GM21390 (cell line): ENCODE results near the gene KPTN.

Source experiments
- ATAC-seq: cut with Tn5 transposase; IDR thresholded peaks from one replicate; pipeline ENCODE4 v1.9.1; 2021; ENCODE audit not compliant: unreplicated experiment

The KPTN gene

GRCh38 chr19:47436712-47437401 is 47.2 kb downstream of the KPTN start:
- ATAC-seq = no peak

GRCh38 chr19:47435883-47436417 is 48.1 kb downstream of the KPTN start:
- ATAC-seq = no peak

- no peak for ATAC-seq
Observed at GRCh38 chr19:47435196-47435595, 48.8 kb downstream of the KPTN start.

- no peak for ATAC-seq
Observed at GRCh38 chr19:47434088-47434487, 49.9 kb downstream of the KPTN start.

- no peak for ATAC-seq
Observed at GRCh38 chr19:47433121-47433520, 50.9 kb downstream of the KPTN start.

- ATAC-seq = no peak
Observed at GRCh38 chr19:47432499-47432898, 51.5 kb downstream of the KPTN start.

- ATAC-seq = no peak
Observed at GRCh38 chr19:47432091-47432490, 51.9 kb downstream of the KPTN start.

GRCh38 chr19:47430041-47430802 is 53.8 kb downstream of the KPTN start:
- no peak for ATAC-seq

- ATAC-seq = no peak
Observed at GRCh38 chr19:47429140-47429793, 54.8 kb downstream of the KPTN start.

GRCh38 chr19:47428177-47428894 is 55.7 kb downstream of the KPTN start:
- peak; percentile 57 for ATAC-seq

- ATAC-seq = no peak
Observed at GRCh38 chr19:47427241-47428176, 56.5 kb downstream of the KPTN start.
